ENCODE results near the gene TARP.
A peak's percentile ranks its signal among the peaks of the same experiment; 100 is the strongest.
"Not testable (repeated sequence)": the region's sequence is repeated elsewhere in the genome, so short reads cannot be mapped to it uniquely, and the experiment has no call there.

The TARP gene

GRCh38 chr7:38235606-38236005 is 37.8 kb downstream of the TARP start:
- Histone ChIP-seq H4K20me1 (no peaks in the 10 kb centered on the region), H3K4me2 (no peak overlapping the region), H3K27me3 (no peaks in the 10 kb centered on the region), H3K4me3 (no peak overlapping the region), H3K27ac (peak overlapping the region in 2 of 11 experiments; percentile 5 to 10; a peak in 2 of 22 replicates), H3K4me1 (peaks cover 21 to 41% (median 29%) of the 10 kb centered on the region in 10 experiments), H3K9me3 (replicated peaks in 1 of 11) (no peaks in the 10 kb centered on the region), H3K36me3 (peaks cover 0 to 14% (median 5%) of the 10 kb centered on the region in 11 experiments; a peak in 14 of 22 replicates), H3K9ac (no peak overlapping the region)
- no peak for TF ChIP-seq Cebpa-rat (IDR thresholded peaks at IDR 0.05)

DNA sequence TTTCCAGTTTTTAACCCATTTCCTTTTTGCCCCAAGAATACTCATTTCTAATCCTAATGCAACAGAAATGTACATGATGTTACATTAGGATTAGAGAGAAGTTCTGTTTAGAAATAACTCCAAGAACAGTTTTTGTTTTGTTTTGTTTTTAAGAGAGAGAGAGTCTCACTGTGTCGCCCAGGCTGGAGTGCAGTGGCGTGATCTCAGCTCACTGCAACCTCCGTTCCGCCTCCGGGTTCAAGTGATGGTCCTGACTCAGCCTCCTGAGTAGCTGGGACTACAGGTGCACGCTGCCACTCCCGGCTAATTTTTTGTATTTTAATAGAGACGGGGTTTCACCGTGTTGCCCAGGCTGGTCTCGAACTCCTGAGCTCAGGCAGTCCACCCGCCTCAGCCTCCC is 38.7 kb downstream of the TARP start:
- not testable (repeated sequence) for H3K27me3 ChIP-seq; H4K20me1 ChIP-seq; H3K9ac ChIP-seq; H3K9me3 ChIP-seq (replicated peaks in 1 of 11); H3K4me3 ChIP-seq; H3K4me2 ChIP-seq
- H3K4me1 ChIP-seq = peaks cover 21 to 46% (median 31%) of the 10 kb centered on the region in 10 experiments
- peak overlapping the region in 1 of 11 experiments; percentile 22; a peak in 2 of 22 replicates for H3K27ac ChIP-seq
- H3K36me3 ChIP-seq = peaks cover 7 to 22% (median 12%) of the 10 kb centered on the region in 11 experiments

DNA sequence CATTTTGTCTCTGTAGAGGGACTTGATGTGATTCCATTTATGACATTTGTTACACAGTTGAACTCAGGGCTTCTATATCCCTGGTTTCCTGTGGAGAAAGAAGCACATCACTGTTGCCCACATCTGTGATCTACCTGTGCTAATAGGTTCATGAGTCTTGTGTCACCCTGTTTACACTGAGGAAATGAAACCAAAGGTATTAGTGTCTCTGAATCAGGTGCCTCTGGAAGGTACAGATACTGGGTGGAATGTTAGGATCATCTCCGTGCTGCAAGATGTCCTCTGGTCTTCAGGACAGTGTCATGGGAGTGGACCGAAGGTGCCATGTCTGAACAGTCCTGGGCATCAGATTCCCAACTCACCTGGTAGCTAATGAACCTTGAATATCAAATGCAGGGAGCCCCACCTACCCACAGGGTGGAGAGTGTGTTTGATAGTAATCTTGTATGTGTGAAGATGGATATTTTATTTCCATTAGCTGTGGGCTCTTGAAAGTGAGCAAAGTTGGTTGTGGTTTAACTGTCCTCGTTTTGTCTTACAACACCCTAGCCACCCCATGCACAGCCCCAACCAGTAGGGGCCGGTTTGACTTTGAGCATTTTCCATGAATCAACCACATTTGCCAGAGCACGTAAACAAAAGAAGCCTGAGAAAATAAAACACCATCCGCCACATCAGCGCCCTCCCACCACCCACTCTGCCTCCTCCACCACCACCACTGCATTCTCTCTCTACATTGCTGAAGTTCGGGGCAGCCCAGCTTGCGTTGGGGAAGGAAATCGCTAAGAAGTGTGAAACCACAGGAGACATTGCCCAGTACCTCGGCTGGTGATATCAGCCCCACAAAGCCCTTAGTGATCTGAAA is 40.7 kb downstream of the TARP start:
- peak in 1 of 11 experiments; percentile 30; a peak in 2 of 22 replicates for TF ChIP-seq Cebpa-rat (IDR thresholded peaks at IDR 0.05)
- peak overlapping the region; percentile 61 to 86 (median 74) for H3K4me2 ChIP-seq

DNA sequence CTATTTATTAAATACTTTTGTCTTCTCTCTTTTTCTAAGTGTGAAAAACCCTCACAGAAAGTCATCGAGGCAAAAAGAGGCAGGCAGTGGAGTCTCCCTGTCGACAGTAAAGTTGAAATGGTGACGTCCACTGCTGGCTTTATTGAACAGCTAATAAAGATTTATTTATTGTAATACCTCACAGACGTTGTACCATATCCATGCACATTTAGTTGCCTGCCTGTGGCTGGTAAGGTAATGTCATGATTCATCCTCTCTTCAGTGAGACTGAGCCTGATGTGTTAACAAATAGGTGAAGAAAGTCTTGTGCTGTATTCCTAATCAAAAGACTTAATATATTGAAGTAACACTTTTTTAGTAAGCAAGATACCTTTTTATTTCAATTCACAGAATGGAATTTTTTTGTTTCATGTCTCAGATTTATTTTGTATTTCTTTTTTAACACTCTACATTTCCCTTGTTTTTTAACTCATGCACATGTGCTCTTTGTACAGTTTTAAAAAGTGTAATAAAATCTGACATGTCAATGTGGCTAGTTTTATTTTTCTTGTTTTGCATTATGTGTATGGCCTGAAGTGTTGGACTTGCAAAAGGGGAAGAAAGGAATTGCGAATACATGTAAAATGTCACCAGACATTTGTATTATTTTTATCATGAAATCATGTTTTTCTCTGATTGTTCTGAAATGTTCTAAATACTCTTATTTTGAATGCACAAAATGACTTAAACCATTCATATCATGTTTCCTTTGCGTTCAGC is 43.4 kb downstream of the TARP start:
- Histone ChIP-seq H3K27me3 (no peaks in the 10 kb centered on the region), H3K4me1 (peaks cover 21 to 56% (median 38%) of the 10 kb centered on the region in 10 experiments), H3K4me2 (peak overlapping the region in 3 of 11 experiments; percentile 20 to 39 (median 20); a peak in 4 of 22 replicates), H3K27ac (peak overlapping the region in 4 of 11 experiments; percentile 4 to 86 (median 42); a peak in 5 of 22 replicates), H3K9ac (no peak overlapping the region), H4K20me1 (no peaks in the 10 kb centered on the region), H3K4me3 (no peak overlapping the region), H3K36me3 (peaks cover 28 to 67% (median 47%) of the 10 kb centered on the region in 11 experiments), H3K9me3 (replicated peaks in 1 of 11) (no peaks in the 10 kb centered on the region)
- no peak for TF ChIP-seq Cebpa-rat (IDR thresholded peaks at IDR 0.05)

More for the DNA sequence above, 40.7 kb downstream of the TARP start:
- Histone ChIP-seq H3K27ac (peak overlapping the region; percentile 17 to 86 (median 81); a peak in 21 of 22 replicates), H3K36me3 (peaks cover 19 to 43% (median 30%) of the 10 kb centered on the region in 11 experiments), H3K4me1 (peaks cover 21 to 55% (median 38%) of the 10 kb centered on the region in 10 experiments), H3K4me3 (no peak overlapping the region), H3K27me3 (no peaks in the 10 kb centered on the region), H3K9me3 (replicated peaks in 1 of 11) (no peaks in the 10 kb centered on the region), H4K20me1 (no peaks in the 10 kb centered on the region), H3K9ac (peak overlapping the region in 9 of 11 experiments; percentile 27 to 68 (median 52); a peak in 16 of 22 replicates)

- H3K27ac ChIP-seq = peak overlapping the region in 4 of 11 experiments; percentile 4 to 86 (median 46); a peak in 7 of 22 replicates
These were observed 44.0 kb downstream of the TARP start for GRCh38 chr7:38229386-38229785.

DNA sequence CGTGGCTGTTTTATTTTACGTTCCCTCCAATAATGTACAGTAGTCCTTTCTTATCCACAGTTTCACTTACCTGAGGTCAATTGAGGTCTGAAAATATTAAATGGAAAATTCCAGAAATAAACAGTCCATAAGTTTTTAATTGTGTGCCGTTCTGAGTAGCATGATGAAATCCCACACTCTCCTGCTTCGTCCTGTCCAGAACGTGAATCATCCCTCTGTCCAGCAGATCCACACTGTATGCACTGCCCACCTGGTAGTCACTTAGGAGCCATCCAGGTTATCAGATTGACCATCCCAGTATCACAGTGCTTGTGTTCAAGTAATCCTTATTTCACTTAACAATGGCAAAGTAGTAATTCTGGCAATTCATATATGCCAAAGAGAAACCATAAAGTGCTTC is 49.0 kb downstream of the TARP start:
- Histone ChIP-seq H3K4me2 (no peak overlapping the region), H3K9ac (no peak overlapping the region), H3K27me3 (no peaks in the 10 kb centered on the region), H3K9me3 (replicated peaks in 1 of 11) (no peaks in the 10 kb centered on the region), H3K36me3 (peaks cover 60 to 92% (median 77%) of the 10 kb centered on the region in 11 experiments), H3K4me1 (peaks cover 0 to 24% (median 13%) of the 10 kb centered on the region in 10 experiments; a peak in 14 of 20 replicates), H4K20me1 (peaks cover 0 to 4% (median 0%) of the 10 kb centered on the region in 11 experiments; a peak in 1 of 22 replicates), H3K4me3 (no peak overlapping the region), H3K27ac (no peak overlapping the region)
- no peak for TF ChIP-seq Cebpa-rat (IDR thresholded peaks at IDR 0.05)

More at GRCh38 chr7:38229386-38229785, 44.0 kb downstream of the TARP start:
- no peak for TF ChIP-seq Cebpa-rat (IDR thresholded peaks at IDR 0.05)
- no peak overlapping the region; a peak in 1 of 22 replicates for H3K9ac ChIP-seq
- no peaks in the 10 kb centered on the region for H3K27me3 ChIP-seq
- H3K4me2 ChIP-seq = peak overlapping the region in 5 of 11 experiments; percentile 20 to 47 (median 39); a peak in 5 of 22 replicates
- no peaks in the 10 kb centered on the region for H4K20me1 ChIP-seq
- no peak overlapping the region for H3K4me3 ChIP-seq
- peaks cover 21 to 53% (median 35%) of the 10 kb centered on the region in 10 experiments for H3K4me1 ChIP-seq
- no peaks in the 10 kb centered on the region for H3K9me3 ChIP-seq (replicated peaks in 1 of 11)
- peaks cover 31 to 72% (median 53%) of the 10 kb centered on the region in 11 experiments for H3K36me3 ChIP-seq

GRCh38 chr7:38223306-38223705 is 50.1 kb downstream of the TARP start:
- Histone ChIP-seq H3K9ac (peak overlapping the region in 1 of 11 experiments; percentile 13; a peak in 1 of 22 replicates), H3K4me2 (peak overlapping the region in 5 of 11 experiments; percentile 3 to 36 (median 16); a peak in 5 of 22 replicates), H3K9me3 (replicated peaks in 1 of 11) (no peaks in the 10 kb centered on the region), H3K27me3 (no peaks in the 10 kb centered on the region), H3K36me3 (peaks cover 66 to 92% (median 79%) of the 10 kb centered on the region in 11 experiments), H4K20me1 (peaks cover 0 to 4% (median 0%) of the 10 kb centered on the region in 11 experiments; a peak in 1 of 22 replicates), H3K27ac (peak overlapping the region in 2 of 11 experiments; percentile 12 to 37; a peak in 3 of 22 replicates), H3K4me1 (peaks cover 0 to 20% (median 8%) of the 10 kb centered on the region in 10 experiments; a peak in 9 of 20 replicates), H3K4me3 (no peak overlapping the region)
- no peak for TF ChIP-seq Cebpa-rat (IDR thresholded peaks at IDR 0.05)

- Histone ChIP-seq H4K20me1 (peaks cover 0 to 4% (median 0%) of the 10 kb centered on the region in 11 experiments; a peak in 1 of 22 replicates), H3K4me1 (peaks cover 0 to 21% (median 10%) of the 10 kb centered on the region in 10 experiments; a peak in 9 of 20 replicates), H3K36me3 (peaks cover 66 to 93% (median 82%) of the 10 kb centered on the region in 11 experiments), H3K9me3 (replicated peaks in 1 of 11) (no peaks in the 10 kb centered on the region), H3K4me2 (peak overlapping the region in 5 of 11 experiments; percentile 3 to 36 (median 16); a peak in 5 of 22 replicates), H3K9ac (no peak overlapping the region; a peak in 1 of 22 replicates), H3K27ac (peak overlapping the region in 4 of 11 experiments; percentile 7 to 37 (median 14); a peak in 5 of 22 replicates), H3K27me3 (no peaks in the 10 kb centered on the region), H3K4me3 (no peak overlapping the region)
- TF ChIP-seq Cebpa-rat (IDR thresholded peaks at IDR 0.05) = no peak
These were observed 50.8 kb downstream of the TARP start for GRCh38 chr7:38222481-38223096.

All from BLaER1 treated with 17β-estradiol and CSF1 and Interleukin-3, amounts not matched to agents 10 nM and 100 nM (cell line).